ENCODE data around the gene AHI1. TPM values are rescaled to one million over a fixed set of nuclear protein-coding genes. Genes with fewer than 3 reads are reported as not detected.

AHI1 gene
- total RNA-seq, 1 donor from 2014 or later = 23.2 TPM

GRCh38 chr6:135403584-135403983 is 94.0 kb downstream of the AHI1 start:
- H3K4me3 Mint-ChIP-seq = no peak overlapping the region
- no peaks in the 10 kb centered on the region for H3K27me3 Mint-ChIP-seq
- no peak for TF ChIP-seq CTCF (conservative IDR thresholded peaks at IDR 0.05)
- DNase-seq (ENCODE audit: extremely low spot score, unreplicated experiment) = no peak
- no peak overlapping the region for H3K27ac Mint-ChIP-seq
- H3K9me3 Mint-ChIP-seq = no peaks in the 10 kb centered on the region
- H3K36me3 Mint-ChIP-seq = peaks cover 17% of the 10 kb centered on the region
- no peaks in the 10 kb centered on the region for H3K4me1 Mint-ChIP-seq (ENCODE audit: unreplicated experiment)

GRCh38 chr6:135402311-135402710 is 95.2 kb downstream of the AHI1 start:
- no peak overlapping the region for H3K27ac Mint-ChIP-seq
- no peak for DNase-seq (ENCODE audit: extremely low spot score, unreplicated experiment)
- peaks cover 17% of the 10 kb centered on the region for H3K36me3 Mint-ChIP-seq
- H3K4me1 Mint-ChIP-seq (ENCODE audit: unreplicated experiment) = no peaks in the 10 kb centered on the region
- H3K4me3 Mint-ChIP-seq = no peak overlapping the region
- no peak for TF ChIP-seq CTCF (conservative IDR thresholded peaks at IDR 0.05)
- H3K9me3 Mint-ChIP-seq = no peaks in the 10 kb centered on the region
- H3K27me3 Mint-ChIP-seq = no peaks in the 10 kb centered on the region

- Mint-ChIP-seq H3K9me3 (no peaks in the 10 kb centered on the region), H3K4me1 (ENCODE audit: unreplicated experiment) (no peaks in the 10 kb centered on the region), H3K4me3 (no peak overlapping the region), H3K36me3 (peaks cover 7% of the 10 kb centered on the region), H3K27ac (no peak overlapping the region), H3K27me3 (no peaks in the 10 kb centered on the region)
- DNase-seq (ENCODE audit: extremely low spot score, unreplicated experiment) = no peak
- no peak for TF ChIP-seq CTCF (conservative IDR thresholded peaks at IDR 0.05)
Observed at GRCh38 chr6:135397172-135397952, 100.2 kb downstream of the AHI1 start.

- no peak for DNase-seq (ENCODE audit: extremely low spot score, unreplicated experiment)
- peaks cover 11% of the 10 kb centered on the region for H3K36me3 Mint-ChIP-seq
- H3K27ac Mint-ChIP-seq = no peak overlapping the region
- H3K27me3 Mint-ChIP-seq = no peaks in the 10 kb centered on the region
- H3K9me3 Mint-ChIP-seq = no peaks in the 10 kb centered on the region
- no peak overlapping the region for H3K4me3 Mint-ChIP-seq
- no peak for TF ChIP-seq CTCF (conservative IDR thresholded peaks at IDR 0.05)
- H3K4me1 Mint-ChIP-seq (ENCODE audit: unreplicated experiment) = no peaks in the 10 kb centered on the region
Observed at GRCh38 chr6:135395136-135395535, 102.4 kb downstream of the AHI1 start.

GRCh38 chr6:135393289-135393688 is 104.3 kb downstream of the AHI1 start:
- H3K4me1 Mint-ChIP-seq (ENCODE audit: unreplicated experiment) = no peaks in the 10 kb centered on the region
- H3K27ac Mint-ChIP-seq = no peak overlapping the region
- peaks cover 8% of the 10 kb centered on the region for H3K36me3 Mint-ChIP-seq
- no peaks in the 10 kb centered on the region for H3K9me3 Mint-ChIP-seq
- no peak overlapping the region for H3K4me3 Mint-ChIP-seq
- H3K27me3 Mint-ChIP-seq = no peaks in the 10 kb centered on the region
- DNase-seq (ENCODE audit: extremely low spot score, unreplicated experiment) = no peak
- TF ChIP-seq CTCF (conservative IDR thresholded peaks at IDR 0.05) = no peak
